ENCODE measurements around the gene NKX1-1.

Gene NKX1-1

GRCh38 chr4:1368421-1369090 is 37.7 kb downstream of the NKX1-1 start:
- no peak overlapping the region for H3K4me3 ChIP-seq (ENCODE audit: control insufficient read depth, low read depth, low read length)
- no peak for TF ChIP-seq CTCF (conservative IDR thresholded peaks at IDR 0.05; ENCODE audit: control insufficient read depth, insufficient read depth, low read depth, low read length)

GRCh38 chr4:1367936-1368289 is 38.3 kb downstream of the NKX1-1 start:
- no peak overlapping the region for H3K4me3 ChIP-seq (ENCODE audit: control insufficient read depth, low read depth, low read length)
- TF ChIP-seq CTCF (conservative IDR thresholded peaks at IDR 0.05; ENCODE audit: control insufficient read depth, insufficient read depth, low read depth, low read length) = no peak
- DNase-seq (ENCODE audit: low read depth) = no peak

More at GRCh38 chr4:1368421-1369090, 37.7 kb downstream of the NKX1-1 start:
- DNase-seq (ENCODE audit: low read depth) = no peak

GRCh38 chr4:1367230-1367935 is 38.9 kb downstream of the NKX1-1 start:
- no peak for TF ChIP-seq CTCF (conservative IDR thresholded peaks at IDR 0.05; ENCODE audit: control insufficient read depth, insufficient read depth, low read depth, low read length)
- DNase-seq (ENCODE audit: low read depth) = no peak
- H3K4me3 ChIP-seq (ENCODE audit: control insufficient read depth, low read depth, low read length) = no peak overlapping the region

GRCh38 chr4:1366371-1367229 is 39.6 kb downstream of the NKX1-1 start:
- no peak overlapping the region for H3K4me3 ChIP-seq (ENCODE audit: control insufficient read depth, low read depth, low read length)
- no peak for TF ChIP-seq CTCF (conservative IDR thresholded peaks at IDR 0.05; ENCODE audit: control insufficient read depth, insufficient read depth, low read depth, low read length)
- DNase-seq (ENCODE audit: low read depth) = no peak

GRCh38 chr4:1365271-1366178 is 40.7 kb downstream of the NKX1-1 start:
- no peak for TF ChIP-seq CTCF (conservative IDR thresholded peaks at IDR 0.05; ENCODE audit: control insufficient read depth, insufficient read depth, low read depth, low read length)
- H3K4me3 ChIP-seq (ENCODE audit: control insufficient read depth, low read depth, low read length) = no peak overlapping the region
- no peak for DNase-seq (ENCODE audit: low read depth)

GRCh38 chr4:1364748-1365147 is 41.5 kb downstream of the NKX1-1 start:
- no peak for TF ChIP-seq CTCF (conservative IDR thresholded peaks at IDR 0.05; ENCODE audit: control insufficient read depth, insufficient read depth, low read depth, low read length)

More at GRCh38 chr4:1364748-1365147, 41.5 kb downstream of the NKX1-1 start:
- H3K4me3 ChIP-seq (ENCODE audit: control insufficient read depth, low read depth, low read length) = no peak overlapping the region
- DNase-seq (ENCODE audit: low read depth) = no peak
